HG02943 (cell line): ENCODE measurements around the gene CD160.
"Not testable (repeated sequence)": the region's sequence is repeated elsewhere in the genome, so short reads cannot be mapped to it uniquely, and the experiment has no call there.

ENCODE experiments used
- ATAC-seq: cut with Tn5 transposase; IDR thresholded peaks from one replicate; pipeline ENCODE4 v1.9.1; 2021; ENCODE audit warnings: mild to moderate bottlenecking, low read depth, moderate library complexity; ENCODE audit not compliant: unreplicated experiment

The CD160 gene

GRCh38 chr1:145708063-145708462 lies 11.2 kb upstream of the CD160 start:
- no peak for ATAC-seq

DNA sequence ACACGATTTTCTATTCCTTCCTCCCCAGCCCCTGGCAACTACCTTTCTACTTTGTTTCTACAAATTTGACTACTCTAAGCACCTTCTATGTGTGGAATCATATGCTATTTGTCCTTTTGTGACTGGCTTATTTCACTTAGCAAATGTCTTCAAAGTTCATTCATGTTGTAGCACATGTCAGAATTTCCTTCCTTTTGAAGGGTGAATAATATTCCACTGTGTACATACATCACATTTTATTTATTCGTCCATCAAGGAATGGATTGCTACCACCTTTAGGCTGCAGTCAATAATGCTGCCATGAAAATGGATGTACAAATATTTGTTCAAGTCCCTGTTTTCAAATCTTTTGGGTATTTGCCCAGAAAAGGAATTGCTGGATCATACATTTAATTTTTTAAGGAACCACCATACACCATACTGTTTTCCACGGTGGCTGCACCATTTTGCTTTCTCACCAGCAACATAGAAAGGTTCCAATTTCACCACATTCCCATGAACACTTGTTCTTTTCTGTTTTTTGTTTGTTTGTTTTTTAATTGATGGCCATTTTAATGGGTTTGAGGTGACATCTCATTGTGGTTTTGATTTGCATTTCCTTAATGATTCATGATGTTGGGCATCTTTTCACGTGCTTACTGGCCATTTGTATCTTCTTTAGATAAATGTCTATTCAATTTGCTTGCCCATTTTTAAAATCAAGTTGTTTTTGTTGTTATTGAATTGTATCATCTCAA lies 8.8 kb upstream of the CD160 start:
- no peak for ATAC-seq

DNA sequence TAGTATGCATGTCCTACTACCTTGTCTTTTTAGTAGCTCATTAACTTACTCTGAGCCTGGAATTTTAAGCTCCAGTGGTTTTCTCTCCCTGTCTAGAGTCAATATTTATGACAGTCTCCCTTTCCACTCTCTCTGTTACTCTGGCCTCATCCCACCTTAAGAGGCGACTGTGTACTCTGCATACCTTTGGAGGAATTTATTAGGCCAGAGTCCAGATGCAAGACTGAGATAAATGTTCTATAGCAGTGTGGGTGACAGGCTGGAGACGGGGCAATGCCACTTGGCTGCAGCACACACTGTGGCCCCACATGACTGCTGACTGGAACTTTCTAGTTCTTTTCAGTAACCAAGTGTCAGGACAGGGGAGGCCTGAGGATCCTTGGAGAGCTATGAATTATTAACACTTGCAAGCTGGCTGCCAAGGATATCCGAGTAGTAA lies 8.1 kb upstream of the CD160 start:
- ATAC-seq = no peak

- no peak for ATAC-seq
Observed at GRCh38 chr1:145714524-145715111, 4.7 kb upstream of the CD160 start.

DNA sequence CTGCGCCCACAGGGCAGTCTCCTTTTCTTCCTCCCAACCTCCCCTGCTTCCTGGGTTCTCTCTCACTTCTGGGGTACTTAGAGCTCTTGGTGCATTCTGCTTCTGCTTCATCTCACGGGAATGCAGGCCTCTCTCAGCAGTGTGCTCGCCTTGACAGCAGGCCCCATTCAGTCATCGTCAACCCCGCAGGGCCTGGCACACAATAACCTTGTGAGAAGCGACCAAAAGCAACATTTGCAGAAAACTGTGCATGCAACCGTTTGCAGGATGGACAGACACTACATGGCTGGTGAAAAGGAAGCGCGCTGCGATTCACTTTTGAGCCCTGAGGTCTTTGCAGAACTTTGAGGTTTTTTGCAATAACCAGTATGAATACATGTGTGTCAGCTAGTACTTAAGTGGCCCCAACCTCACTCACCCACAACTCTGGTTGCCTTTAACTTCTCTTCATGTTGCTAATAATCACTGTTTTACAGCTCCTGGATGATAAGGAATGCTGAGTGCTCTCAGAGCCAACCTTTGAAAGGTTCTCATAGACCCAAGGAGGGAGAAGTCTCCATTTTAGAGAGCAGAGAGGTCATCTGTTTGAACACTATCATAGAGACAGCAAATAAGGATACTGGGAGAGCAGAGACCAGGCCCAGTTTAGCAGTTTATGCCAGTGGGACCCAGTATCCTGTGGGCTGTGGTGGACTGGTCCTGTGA lies 2.5 kb upstream of the CD160 start:
- ATAC-seq = no peak

DNA sequence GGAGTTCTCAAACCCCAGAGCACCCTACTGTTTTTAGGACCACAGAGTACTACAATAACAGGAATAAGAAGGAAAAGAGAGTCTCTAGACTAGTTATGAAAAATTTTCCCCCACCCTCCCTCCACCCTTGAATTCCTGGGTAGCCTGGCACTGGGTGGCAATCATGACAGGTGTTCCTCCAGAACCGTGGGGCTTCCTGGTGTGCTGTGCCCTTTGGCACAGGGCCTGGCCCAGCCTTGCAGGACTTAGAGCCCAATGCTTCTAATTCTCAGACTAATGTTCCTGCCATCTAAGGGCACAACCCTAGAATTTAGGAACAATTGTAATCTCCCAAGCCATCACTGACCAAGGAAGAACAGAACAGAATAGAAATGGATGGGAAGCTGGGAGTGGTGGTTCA lies 1.5 kb upstream of the CD160 start:
- ATAC-seq = no peak

GRCh38 chr1:145718465-145718864 lies 834 bp upstream of the CD160 start:
- not testable (repeated sequence) for ATAC-seq

GRCh38 chr1:145720556-145720877 lies 1.2 kb downstream of the CD160 start:
- ATAC-seq = no peak

- no peak for ATAC-seq
Observed at GRCh38 chr1:145720878-145721671, 1.8 kb downstream of the CD160 start.

- not testable (repeated sequence) for ATAC-seq
Observed at GRCh38 chr1:145726193-145726592, 6.9 kb downstream of the CD160 start.

- no peak for ATAC-seq
Observed at GRCh38 chr1:145729196-145729595, 9.9 kb downstream of the CD160 start.

DNA sequence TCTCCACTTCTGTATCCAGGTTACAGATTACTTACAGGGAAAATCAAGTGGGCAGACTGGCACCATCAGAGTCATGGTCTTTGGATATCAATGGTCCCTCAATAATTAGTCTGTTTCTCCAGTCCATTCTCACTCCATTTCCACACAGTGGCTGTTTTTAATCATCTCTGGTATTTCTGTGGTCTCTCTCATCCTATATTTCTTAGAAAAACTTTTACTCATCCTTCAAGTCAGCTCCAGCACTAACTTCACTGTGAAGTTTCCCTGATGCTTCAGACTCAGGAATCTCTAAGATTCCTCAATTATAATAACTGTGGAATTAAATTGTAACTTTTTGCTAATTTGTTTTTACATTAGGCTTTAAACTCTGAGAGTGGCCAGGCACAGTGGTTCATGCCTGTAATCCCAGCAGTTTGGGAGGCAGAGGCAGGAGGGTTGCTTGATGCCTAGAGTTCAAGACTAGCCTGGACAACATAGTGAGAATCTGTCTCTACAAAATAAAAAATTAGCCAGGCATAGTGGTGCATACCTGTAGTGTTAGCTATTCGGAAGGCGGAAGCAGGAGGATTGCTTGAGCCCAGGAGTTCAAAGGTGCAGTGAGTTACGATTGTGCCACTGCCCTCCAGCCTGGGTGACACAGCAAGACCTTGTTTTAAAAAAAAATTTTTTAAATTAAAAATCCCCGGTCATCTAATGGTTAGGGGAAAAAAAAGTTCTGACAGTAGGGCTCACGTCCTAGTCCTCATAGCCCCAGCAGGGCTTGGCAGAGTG lies 10.6 kb downstream of the CD160 start:
- no peak for ATAC-seq

DNA sequence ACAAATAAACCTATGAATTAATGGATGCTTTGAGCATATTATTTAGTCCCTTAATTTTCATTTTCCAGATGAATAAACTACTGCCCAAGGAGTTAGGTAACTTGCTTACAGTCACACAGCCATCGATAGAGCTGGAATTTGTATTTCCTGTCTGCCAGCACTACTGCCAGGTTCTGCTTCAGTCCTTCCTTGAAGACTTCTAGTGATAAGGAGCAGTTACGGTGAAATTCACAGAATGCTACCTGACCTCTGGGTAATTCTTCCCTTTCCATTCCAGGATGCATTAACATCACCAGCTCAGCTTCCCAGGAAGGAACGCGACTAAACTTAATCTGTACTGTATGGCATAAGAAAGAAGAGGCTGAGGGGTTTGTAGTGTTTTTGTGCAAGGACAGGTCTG lies 11.2 kb downstream of the CD160 start:
- no peak for ATAC-seq

DNA sequence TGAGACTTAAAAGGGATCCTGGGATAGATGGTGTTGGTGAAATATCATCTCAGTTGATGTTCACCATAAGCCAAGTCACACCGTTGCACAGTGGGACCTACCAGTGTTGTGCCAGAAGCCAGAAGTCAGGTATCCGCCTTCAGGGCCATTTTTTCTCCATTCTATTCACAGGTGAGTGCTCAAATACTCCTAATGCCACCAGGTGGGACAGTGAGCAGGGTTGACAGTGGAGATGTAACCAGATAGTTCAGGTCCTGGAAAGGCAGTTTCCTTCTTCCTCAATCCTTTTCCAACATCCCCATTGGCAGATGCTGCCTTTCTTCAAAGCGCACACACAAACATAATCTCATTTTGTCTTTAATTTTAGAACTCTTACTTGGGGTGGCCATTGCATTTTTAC lies 11.6 kb downstream of the CD160 start:
- no peak for ATAC-seq

DNA sequence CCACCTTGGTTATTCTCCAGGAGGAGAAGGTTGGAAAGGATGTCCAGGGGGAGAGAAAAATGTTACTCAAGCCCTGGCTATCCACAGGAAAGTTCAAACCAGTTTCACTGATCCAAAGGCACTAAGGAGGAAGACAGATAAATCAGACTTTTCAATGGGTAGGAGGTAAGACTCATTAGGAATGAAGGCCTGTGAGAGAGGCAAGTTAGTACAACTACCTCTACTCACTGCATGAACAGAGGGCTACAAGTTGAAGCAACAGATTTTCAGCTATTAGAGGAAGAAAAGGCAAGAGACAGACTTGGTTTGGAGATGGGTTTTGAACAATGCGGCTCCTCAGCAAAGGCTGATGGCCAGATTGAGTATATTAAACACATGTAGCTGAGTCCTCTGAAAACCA lies 16.9 kb downstream of the CD160 start:
- no peak for ATAC-seq

GRCh38 chr1:145740269-145740668 lies 21.0 kb downstream of the CD160 start:
- ATAC-seq = no peak

GRCh38 chr1:145747398-145748247 lies 28.3 kb downstream of the CD160 start:
- ATAC-seq = no peak

GRCh38 chr1:145750426-145750825 lies 31.1 kb downstream of the CD160 start:
- ATAC-seq = no peak

DNA sequence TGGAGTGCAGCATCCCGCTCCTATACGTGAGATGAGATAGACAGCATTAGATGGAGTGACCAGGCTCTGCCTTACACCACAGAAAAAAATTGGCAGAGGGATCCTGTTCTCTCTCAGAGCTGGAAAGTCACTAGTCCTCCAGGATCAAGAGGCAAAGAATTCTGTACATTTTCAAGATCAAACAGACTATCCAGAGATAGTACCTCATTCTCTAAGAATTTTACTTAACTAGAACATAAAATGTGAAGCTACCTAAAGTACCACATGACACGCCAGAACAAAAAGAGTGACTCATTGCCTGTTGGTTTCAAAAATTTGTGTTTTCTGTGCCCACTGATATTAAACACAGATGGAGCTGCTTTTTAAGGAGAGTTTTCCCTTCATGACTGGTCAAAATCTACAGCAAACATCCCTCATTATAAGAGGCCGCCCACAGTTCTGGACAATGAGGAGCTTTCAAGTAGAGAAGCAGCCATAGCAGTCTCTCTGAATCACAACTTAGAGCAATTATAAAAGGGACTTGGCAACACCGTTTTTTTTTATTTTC lies 32.3 kb downstream of the CD160 start:
- no peak for ATAC-seq
